HepG2 (cell line): ENCODE measurements around the gene GDPD5. TPM values are rescaled to one million over a fixed set of nuclear protein-coding genes. Genes with fewer than 3 reads are reported as not detected.
A peak's percentile ranks its signal among the peaks of the same experiment; 100 is the strongest.

ENCODE experiments used
- BRCA1 ChIP-seq: sonication (generic); formaldehyde crosslinking; IDR thresholded peaks from 2 replicates; pipeline ENCODE4 v1.4.0; 2020; ENCODE audit warnings: missing genetic modification reagents
- GTF2F1 ChIP-seq: fragments of 150-350 bp; IDR thresholded peaks from 2 replicates; pipeline ENCODE4 v1.6.1; 2014; ENCODE audit warnings: low read length
- HMG20B ChIP-seq: conservative IDR thresholded peaks from 2 replicates; pipeline ENCODE4 v1.6.1; 2016; ENCODE audit warnings: missing genetic modification reagents, missing compliant biosample characterization
- HMGA1 ChIP-seq: sonication (generic); formaldehyde crosslinking; conservative IDR thresholded peaks from 2 replicates; pipeline ENCODE4 v1.4.0; 2020; ENCODE audit warnings: missing genetic modification reagents
- KLF13 ChIP-seq: sonication (generic); formaldehyde crosslinking; IDR thresholded peaks from 2 replicates; pipeline ENCODE4 v1.4.0; 2020; ENCODE audit warnings: mild to moderate bottlenecking, missing genetic modification reagents
- KLF9 ChIP-seq: IDR thresholded peaks from 2 replicates; pipeline ENCODE4 v1.6.1; 2016; ENCODE audit warnings: low read depth
- MTF2 ChIP-seq: sonication (generic); formaldehyde crosslinking; IDR thresholded peaks from 2 replicates; pipeline ENCODE4 v1.5.0; 2020; ENCODE audit warnings: missing genetic modification reagents, borderline replicate concordance
- PAX8 ChIP-seq: sonication (generic); formaldehyde crosslinking; IDR thresholded peaks from 2 replicates; pipeline ENCODE4 v1.8.0; 2022; ENCODE audit warnings: mild to moderate bottlenecking, missing genetic modification reagents, borderline replicate concordance
- PBX3 ChIP-seq: sonication (generic); formaldehyde crosslinking; IDR thresholded peaks from 2 replicates; pipeline ENCODE4 v1.8.1; 2023; ENCODE audit warnings: missing genetic modification reagents, inconsistent platforms, borderline replicate concordance
- REPIN1 ChIP-seq: sonication (generic); formaldehyde crosslinking; IDR thresholded peaks from 2 replicates; pipeline ENCODE4 v1.8.0; 2022; ENCODE audit warnings: missing genetic modification reagents, low read depth, mild to moderate bottlenecking, borderline replicate concordance
- RFX5 ChIP-seq: IDR thresholded peaks from 2 replicates; pipeline ENCODE4 v1.6.1; 2011; ENCODE audit warnings: low read depth, low read length, improper control_type of control experiment
- TEAD2 ChIP-seq: sonication (generic); formaldehyde crosslinking; IDR thresholded peaks from 2 replicates; pipeline ENCODE4 v1.9.0; 2021; ENCODE audit warnings: missing genetic modification reagents
- XBP1 ChIP-seq: sonication (generic); formaldehyde crosslinking; IDR thresholded peaks from 2 replicates; pipeline ENCODE4 v1.5.0; 2020; ENCODE audit warnings: missing genetic modification reagents
- ZBTB46 ChIP-seq: sonication (generic); formaldehyde crosslinking; IDR thresholded peaks from 2 replicates; pipeline ENCODE4 v1.4.0; 2020; ENCODE audit warnings: mild to moderate bottlenecking, missing genetic modification reagents, borderline replicate concordance
- ZHX2 ChIP-seq, 2 experiments: sonication (generic) in 1 of 2; formaldehyde crosslinking in 1 of 2; IDR thresholded peaks; 2 replicates each; pipeline versions ENCODE4 v1.6.1 to v1.9.0; 2014 to 2022; ENCODE audit warnings: antibody characterized with exemption in 1 of 2, borderline replicate concordance in 1 of 2, inconsistent platforms in 1 of 2, low read depth in 1 of 2, missing genetic modification reagents in 1 of 2
- ZIK1 ChIP-seq: sonication (generic); formaldehyde crosslinking; IDR thresholded peaks from 2 replicates; pipeline ENCODE4 v1.5.0; 2020; ENCODE audit warnings: mild to moderate bottlenecking, low read depth, missing genetic modification reagents, borderline replicate concordance
- ZNF235 ChIP-seq: sonication (generic); formaldehyde crosslinking; IDR thresholded peaks from 2 replicates; pipeline ENCODE4 v1.8.1; 2023; ENCODE audit warnings: mild to moderate bottlenecking, missing genetic modification reagents, borderline replicate concordance
- ZNF367 ChIP-seq: sonication (generic); formaldehyde crosslinking; IDR thresholded peaks from 2 replicates; pipeline ENCODE4 v1.4.0; 2020; ENCODE audit warnings: missing genetic modification reagents, borderline replicate concordance
- ZNF432 ChIP-seq: sonication (generic); formaldehyde crosslinking; IDR thresholded peaks from 2 replicates; pipeline ENCODE4 v1.5.0; 2020; ENCODE audit warnings: missing genetic modification reagents, mild to moderate bottlenecking, borderline replicate concordance
- ZNF552 ChIP-seq: sonication (generic); formaldehyde crosslinking; IDR thresholded peaks from 2 replicates; pipeline ENCODE4 v1.9.0; 2022; ENCODE audit warnings: missing genetic modification reagents, mild to moderate bottlenecking, borderline replicate concordance
- ZNF792 ChIP-seq: IDR thresholded peaks from 2 replicates; pipeline ENCODE4 v1.6.1; 2016
- ZSCAN30 ChIP-seq: sonication (generic); formaldehyde crosslinking; IDR thresholded peaks from 2 replicates; pipeline ENCODE4 v1.5.0; 2020; ENCODE audit warnings: mild to moderate bottlenecking, missing genetic modification reagents
- polyA plus RNA-seq, 8 experiments: library from polyadenylated mRNA; depleted of rRNA in 3 of 8; stranded (reverse) in 7 of 8; unstranded in 1 of 8; fragments of >200 nt; fragmentation: Illumina TruSeq in 4 of 8; extraction: Trizol in 4 of 8; gene quantifications; 2 replicates each; pipeline versions ENCODE4 v1.2.1 to v1.2.3, GENCODE V29; 2011 to 2016; ENCODE audit warnings: low read depth in 4 of 8, missing spikeins in 1 of 8, mixed read lengths in 1 of 8; ENCODE audit not compliant: insufficient read depth in 1 of 8
- total RNA-seq, 5 experiments: library from RNA; depleted of rRNA; stranded (reverse); fragments of >200 nt; fragmentation: Illumina TruSeq; extraction: Trizol; gene quantifications; 2 replicates each; pipeline ENCODE4 v1.2.3, GENCODE V29; 2016; ENCODE audit warnings: low read depth in 1 of 5

Gene GDPD5
- total and polyA plus RNA-seq, 2 of the 13 experiments (the other 11 are each of a cell fraction or from before 2014, with no cell fraction given), result 55.0 to 67.5 TPM

- TF ChIP-seq ZHX2 (IDR thresholded peaks at IDR 0.05; ENCODE audit: low read depth), result no peak
- TF ChIP-seq ZHX2 (CRISPR knock-in tag; IDR thresholded peaks at IDR 0.05; ENCODE audit: borderline replicate concordance), result no peak
- TF ChIP-seq XBP1, result no peak
- TF ChIP-seq ZNF367, result no peak
- TF ChIP-seq ZNF792 (CRISPR knock-in tag), result peak; percentile 72
- TF ChIP-seq HMGA1 (CRISPR knock-in tag), result no peak
- no peak for TF ChIP-seq ZNF432
- peak; percentile 57; the same call in 1 of the 2 replicates for TF ChIP-seq REPIN1
- no peak for TF ChIP-seq KLF9 (CRISPR knock-in tag)
- TF ChIP-seq ZNF552 (CRISPR knock-in tag), result no peak
- TF ChIP-seq ZIK1, result 0 out of 2 replicates have a peak, but pooled peaks have one; percentile 27
- TF ChIP-seq RFX5, result no peak
- TF ChIP-seq HMG20B (CRISPR knock-in tag), result peak; percentile 91
- no peak for TF ChIP-seq PAX8
- TF ChIP-seq TEAD2 (CRISPR knock-in tag), result no peak
- no peak for TF ChIP-seq GTF2F1
- TF ChIP-seq ZBTB46 (CRISPR knock-in tag), result no peak
- no peak for TF ChIP-seq ZSCAN30
- TF ChIP-seq PBX3 (CRISPR knock-in tag), result no peak
- TF ChIP-seq ZNF235, result no peak
- TF ChIP-seq BRCA1 (CRISPR knock-in tag), result no peak
- TF ChIP-seq KLF13 (CRISPR knock-in tag), result no peak
- no peak for TF ChIP-seq MTF2 (CRISPR knock-in tag)
These were observed 1.7 kb downstream of the GDPD5 start (continued) for GRCh38 chr11:75523811-75524664.
